Left lung (tissue), 10 donors: ENCODE data around the gene PAX8. TPM values are rescaled to one million over a fixed set of nuclear protein-coding genes. Genes with fewer than 3 reads are reported as not detected.
A peak's percentile ranks its signal among the peaks of the same experiment; 100 is the strongest.
"Not testable (repeated sequence)": the region's sequence is repeated elsewhere in the genome, so short reads cannot be mapped to it uniquely, and the experiment has no call there.

ENCODE experiments used
- ATAC-seq: fragments of 200-7000 bp; cut with Tn5 transposase; one replicate; pipeline ENCODE4 v1.9.1; 2020; ENCODE audit warnings: moderate library complexity
- DNase-seq, 4 donors: peaks; one replicate each; pipeline ENCODE4 v3.0.0-alpha.2; 2013 to 2020
- H3K27ac ChIP-seq, 2 donors: fragments of 200-600 bp; sonication (generic) in 1 of 2; one replicate each; pipeline versions ENCODE4 v1.5.0 to v1.8.0; 2020 to 2021
- H3K27me3 ChIP-seq, 2 donors: fragments of 200-600 bp; sonication (generic) in 1 of 2; one replicate each; pipeline versions ENCODE4 v1.5.0 to v1.8.0; 2020 to 2021
- H3K36me3 ChIP-seq, 2 donors: fragments of 200-600 bp; sonication (generic) in 1 of 2; one replicate each; pipeline versions ENCODE4 v1.5.0 to v1.8.0; 2020 to 2021
- H3K4me1 ChIP-seq, 2 donors: fragments of 200-600 bp; one replicate each; pipeline ENCODE4 v1.8.0; 2021
- H3K4me3 ChIP-seq, 2 donors: fragments of 200-600 bp; sonication (generic) in 1 of 2; one replicate each; pipeline versions ENCODE4 v1.5.0 to v1.8.0; 2020 to 2021; ENCODE audit warnings: mild to moderate bottlenecking in 1 of 2
- H3K9me3 ChIP-seq, 2 donors: fragments of 200-600 bp; sonication (generic) in 1 of 2; one replicate each; pipeline versions ENCODE4 v1.5.0 to v1.8.0; 2020 to 2021
- CTCF ChIP-seq, 2 donors: fragments of 200-600 bp; sonication (generic) in 1 of 2; IDR thresholded peaks; one replicate each; pipeline versions ENCODE4 v1.5.0 to v1.8.0; 2021; ENCODE audit warnings: antibody characterized with exemption in 2 of 2
- intact Hi-C, 2 donors: fragments of 100-400 bp; cut with DNase I; formaldehyde crosslinking; loops; one replicate each; pipeline versions ENCODE4 v1.11.2 to v1.14.2; 2022
- polyA plus RNA-seq, 6 donors: library from polyadenylated mRNA; unstranded; fragments of 120-200 nt; gene quantifications; one replicate each; pipeline ENCODE4 v1.2.1, GENCODE V29; 2013; ENCODE audit not compliant: insufficient read length in 6 of 6
- total RNA-seq, 2 donors: library from RNA; stranded (reverse); fragmentation: NEBNext Ultra II Directional; extraction: Animal tissue kit (Norgen Biotek cat#: 25700); gene quantifications; one replicate each; pipeline ENCODE4 v1.2.1, GENCODE V29; 2021
- donor health status: DM: no; HTN: yes; CAD: no.
- donor health status: DM: no; HTN: no; CAD: no.

PAX8 gene
- total and polyA plus RNA-seq, 8 donors = 2.6 to 16.8 (median 6.4) TPM

- no peak for TF ChIP-seq CTCF (IDR thresholded peaks at IDR 0.05)
- H3K4me1 ChIP-seq = no peaks in the 10 kb centered on the region
- intact Hi-C loops = no loop called here
- no peaks in the 10 kb centered on the region for H3K36me3 ChIP-seq
- DNase-seq (peak in 1 of 4 donors; percentile 79), ATAC-seq (peak; percentile 29)
- H3K9me3 ChIP-seq = no peaks in the 10 kb centered on the region
- peaks cover 0 to 30% of the 10 kb centered on the region in 2 donors for H3K27me3 ChIP-seq
- no peak overlapping the region for H3K27ac ChIP-seq
- H3K4me3 ChIP-seq = no peak overlapping the region
These were observed 12.5 kb upstream of the PAX8 start for GRCh38 chr2:113291191-113291590.

GRCh38 chr2:113288674-113289149 is 10.0 kb upstream of the PAX8 start:
- H3K4me1 ChIP-seq, H3K4me3 ChIP-seq, H3K36me3 ChIP-seq, intact Hi-C loops, H3K9me3 ChIP-seq: not testable (repeated sequence)
- DNase-seq (peak in 2 of 4 donors; percentile 32 to 44), ATAC-seq (peak; percentile 64)
- Histone ChIP-seq H3K27me3 (peaks cover 0 to 30% of the 10 kb centered on the region in 2 donors), H3K27ac (peak overlapping the region in 1 of 2 donors; percentile 56)

- peaks cover 5 to 14% of the 10 kb centered on the region in 2 donors for H3K4me1 ChIP-seq
- DNase-seq, H3K36me3 ChIP-seq, intact Hi-C loops, H3K9me3 ChIP-seq, H3K4me3 ChIP-seq: not testable (repeated sequence)
- peak; percentile 62 for ATAC-seq
- H3K27me3 ChIP-seq = peaks cover 0 to 30% of the 10 kb centered on the region in 2 donors
- H3K27ac ChIP-seq = peak overlapping the region in 1 of 2 donors; percentile 56
These were observed 9.5 kb upstream of the PAX8 start for GRCh38 chr2:113288117-113288673.

- intact Hi-C loops = no loop called here
- TF ChIP-seq CTCF (IDR thresholded peaks at IDR 0.05) = no peak
- H3K9me3 ChIP-seq = no peaks in the 10 kb centered on the region
- H3K4me3 ChIP-seq = no peak overlapping the region
- peaks cover 11 to 14% of the 10 kb centered on the region in 2 donors for H3K4me1 ChIP-seq
- DNase-seq = no peak
- peaks cover 0 to 9% of the 10 kb centered on the region in 2 donors for H3K27me3 ChIP-seq
- peak overlapping the region in 1 of 2 donors; percentile 19 for H3K27ac ChIP-seq
- peak; percentile 9 for ATAC-seq
- H3K36me3 ChIP-seq = no peaks in the 10 kb centered on the region
These were observed 7.1 kb upstream of the PAX8 start for GRCh38 chr2:113285816-113286215.

- peak overlapping the region in 1 of 2 donors; percentile 70 for H3K27ac ChIP-seq
- H3K27me3 ChIP-seq, H3K36me3 ChIP-seq, intact Hi-C loops, DNase-seq, H3K4me3 ChIP-seq, H3K9me3 ChIP-seq: not testable (repeated sequence)
- peak; percentile 15 for ATAC-seq
- peaks cover 11 to 14% of the 10 kb centered on the region in 2 donors for H3K4me1 ChIP-seq
These were observed 6.3 kb upstream of the PAX8 start for GRCh38 chr2:113284999-113285398.

GRCh38 chr2:113284476-113284875 is 5.8 kb upstream of the PAX8 start:
- TF ChIP-seq CTCF (IDR thresholded peaks at IDR 0.05) = no peak
- H3K4me1 ChIP-seq = peaks cover 11 to 14% of the 10 kb centered on the region in 2 donors
- DNase-seq (no peak), ATAC-seq (peak; percentile 4)
- H3K9me3 ChIP-seq = no peaks in the 10 kb centered on the region
- intact Hi-C loops = no loop called here
- peak overlapping the region; percentile 64 to 70 for H3K27ac ChIP-seq
- peaks cover 0 to 4% of the 10 kb centered on the region in 2 donors for H3K27me3 ChIP-seq
- no peak overlapping the region for H3K4me3 ChIP-seq
- no peaks in the 10 kb centered on the region for H3K36me3 ChIP-seq
